Gastrocnemius medialis (tissue), 4 donors: ENCODE data around the gene SCN7A.

Experiments
- CTCF ChIP-seq, 5 experiments: fragments of 450-650 bp in 3 of 5; fragments of 200-600 bp in 2 of 5; sonication (generic) in 2 of 5; IDR thresholded peaks in 4 of 5; conservative IDR thresholded peaks in 1 of 5; 1 replicate in 4 of 5; 2 replicates in 1 of 5; pipeline ENCODE4 v1.5.1; 2016 to 2019; ENCODE audit warnings: antibody characterized with exemption in 5 of 5, mild to moderate bottlenecking in 3 of 5, moderate library complexity in 3 of 5
- POLR2A ChIP-seq, 2 donors: fragments of 450-650 bp; IDR thresholded peaks; one replicate each; pipeline ENCODE4 v1.6.1; 2017; ENCODE audit warnings: antibody characterized with exemption in 2 of 2, mild to moderate bottlenecking in 2 of 2, moderate library complexity in 2 of 2

GRCh38 chr2:166494140-166494624 is at the start of gene SCN7A:
- no peak for TF ChIP-seq CTCF (IDR thresholded peaks at IDR 0.05 in 4 of 5, conservative IDR thresholded peaks at IDR 0.05 in 1 of 5)
- no peak for TF ChIP-seq POLR2A (IDR thresholded peaks at IDR 0.05)
